ENCODE data around the gene NINJ1. TPM values are rescaled to one million over a fixed set of nuclear protein-coding genes. Genes with fewer than 3 reads are reported as not detected.
A peak's percentile ranks its signal among the peaks of the same experiment; 100 is the strongest.

The NINJ1 gene
- total RNA-seq, 4 donors from 2014 or later = 12.6 to 61.3 (median 31.4) TPM

- intact Hi-C loops (cut with DNase I) = no loop called here
- no peak for TF ChIP-seq POLR2A (IDR thresholded peaks at IDR 0.05)
- TF ChIP-seq, protein P1, sequence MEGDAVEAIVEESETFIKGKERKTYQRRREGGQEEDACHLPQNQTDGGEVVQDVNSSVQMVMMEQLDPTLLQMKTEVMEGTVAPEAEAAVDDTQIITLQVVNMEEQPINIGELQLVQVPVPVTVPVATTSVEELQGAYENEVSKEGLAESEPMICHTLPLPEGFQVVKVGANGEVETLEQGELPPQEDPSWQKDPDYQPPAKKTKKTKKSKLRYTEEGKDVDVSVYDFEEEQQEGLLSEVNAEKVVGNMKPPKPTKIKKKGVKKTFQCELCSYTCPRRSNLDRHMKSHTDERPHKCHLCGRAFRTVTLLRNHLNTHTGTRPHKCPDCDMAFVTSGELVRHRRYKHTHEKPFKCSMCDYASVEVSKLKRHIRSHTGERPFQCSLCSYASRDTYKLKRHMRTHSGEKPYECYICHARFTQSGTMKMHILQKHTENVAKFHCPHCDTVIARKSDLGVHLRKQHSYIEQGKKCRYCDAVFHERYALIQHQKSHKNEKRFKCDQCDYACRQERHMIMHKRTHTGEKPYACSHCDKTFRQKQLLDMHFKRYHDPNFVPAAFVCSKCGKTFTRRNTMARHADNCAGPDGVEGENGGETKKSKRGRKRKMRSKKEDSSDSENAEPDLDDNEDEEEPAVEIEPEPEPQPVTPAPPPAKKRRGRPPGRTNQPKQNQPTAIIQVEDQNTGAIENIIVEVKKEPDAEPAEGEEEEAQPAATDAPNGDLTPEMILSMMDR (IDR thresholded peaks at IDR 0.05) = no peak
- H3K27ac ChIP-seq = peak overlapping the region in 1 of 4 donors; percentile 81
- H3K27me3 ChIP-seq = no peaks in the 10 kb centered on the region
- H3K36me3 ChIP-seq = peaks cover 6 to 46% (median 7%) of the 10 kb centered on the region in 3 donors
- no peak overlapping the region for H3K4me3 ChIP-seq
- 76 to 80% methylated on average over 10 of the region's 20 CpGs for WGBS, 2 donors
- no peak for DNase-seq
- peaks cover 11 to 47% (median 25%) of the 10 kb centered on the region in 3 donors for H3K4me1 ChIP-seq
- H3K9me3 ChIP-seq = no peaks in the 10 kb centered on the region
Measured at GRCh38 chr9:93121316-93122241, 12.5 kb downstream of the NINJ1 start.

DNA sequence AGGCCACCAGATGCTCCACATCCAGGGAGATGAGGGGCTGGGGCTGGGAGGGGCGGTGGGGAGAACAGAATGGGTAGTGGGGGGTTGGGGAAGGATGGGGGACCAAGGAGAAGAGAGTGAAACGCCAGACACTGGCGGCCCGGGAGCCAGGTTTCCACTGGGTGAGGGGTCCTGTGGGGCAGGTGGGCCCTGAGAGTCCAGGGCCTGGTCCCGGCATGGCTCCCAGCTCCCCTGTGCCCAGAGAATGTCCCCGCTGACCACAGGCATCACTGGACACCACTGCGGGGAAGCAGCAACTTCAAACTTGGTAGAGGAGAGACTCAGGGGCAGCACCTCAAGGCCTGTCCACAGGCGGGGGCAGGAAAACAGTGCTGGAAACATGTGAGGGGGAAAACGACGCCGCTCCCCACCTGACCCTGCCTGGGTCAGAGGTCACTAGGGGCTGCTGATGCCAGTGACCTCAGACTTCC lies 13.2 kb downstream of the NINJ1 start:
- no peak for DNase-seq
- H3K9me3 ChIP-seq = no peaks in the 10 kb centered on the region
- H3K36me3 ChIP-seq = peaks cover 6 to 41% (median 7%) of the 10 kb centered on the region in 3 donors
- WGBS, 2 donors = 85 to 93% methylated on average over 3 to 4 of the region's 11 CpGs
- intact Hi-C loops (cut with DNase I) = no loop called here
- no peak overlapping the region for H3K4me3 ChIP-seq
- H3K27me3 ChIP-seq = no peaks in the 10 kb centered on the region
- TF ChIP-seq POLR2A (IDR thresholded peaks at IDR 0.05) = no peak
- TF ChIP-seq, protein P1 (IDR thresholded peaks at IDR 0.05) = no peak
- H3K4me1 ChIP-seq = peaks cover 11 to 47% (median 23%) of the 10 kb centered on the region in 3 donors
- peak overlapping the region in 3 of 4 donors; percentile 55 to 81 (median 69) for H3K27ac ChIP-seq

GRCh38 chr9:93119953-93120845 lies 13.9 kb downstream of the NINJ1 start:
- H3K4me3 ChIP-seq = no peak overlapping the region
- TF ChIP-seq, protein P1 (IDR thresholded peaks at IDR 0.05) = peak in 4 of 6 experiments; percentile 23 to 52 (median 51)
- no peak for TF ChIP-seq POLR2A (IDR thresholded peaks at IDR 0.05)
- intact Hi-C loops (cut with DNase I) = loop anchor here (10.0 kb wide), 1 partner anchor 115 kb away; no protein-coding TSS in a partner anchor
- H3K36me3 ChIP-seq = peaks cover 6 to 34% (median 7%) of the 10 kb centered on the region in 3 donors
- no peaks in the 10 kb centered on the region for H3K9me3 ChIP-seq
- peak; percentile 65 for DNase-seq
- peak overlapping the region; percentile 12 to 81 (median 62) for H3K27ac ChIP-seq
- peaks cover 12 to 45% (median 20%) of the 10 kb centered on the region in 3 donors for H3K4me1 ChIP-seq
- no peaks in the 10 kb centered on the region for H3K27me3 ChIP-seq
- 36 to 44% methylated on average over 15 to 16 of the region's 23 CpGs for WGBS, 2 donors

- Histone ChIP-seq H3K27ac (peak overlapping the region in 3 of 4 donors; percentile 12 to 81 (median 69)), H3K4me1 (peaks cover 12 to 41% (median 20%) of the 10 kb centered on the region in 3 donors), H3K9me3 (no peaks in the 10 kb centered on the region), H3K4me3 (no peak overlapping the region), H3K36me3 (peaks cover 5 to 29% (median 7%) of the 10 kb centered on the region in 3 donors), H3K27me3 (no peaks in the 10 kb centered on the region)
- intact Hi-C loops (cut with DNase I) = loop anchor here (10.0 kb wide), 1 partner anchor 115 kb away; no protein-coding TSS in a partner anchor
- no peak for DNase-seq
- TF ChIP-seq POLR2A (IDR thresholded peaks at IDR 0.05) = no peak
- TF ChIP-seq, protein P1 (IDR thresholded peaks at IDR 0.05) = no peak
- WGBS, 2 donors = 60% methylated on average over 1 of the region's 5 CpGs; no CpG with 5 or more reads in 1 of the 2 donors
Measured at GRCh38 chr9:93119703-93119952, 14.4 kb downstream of the NINJ1 start.
